Keratinocyte (primary cell): ENCODE data around the gene HOXC9. TPM values are rescaled to one million over a fixed set of nuclear protein-coding genes. Genes with fewer than 3 reads are reported as not detected.

ENCODE experiments used
- DNase-seq: peaks from one replicate; pipeline ENCODE4 v3.0.0-alpha.2; 2011; ENCODE audit warnings: low read depth, missing footprints, low spot score
- FAIRE-seq: peaks from 2 replicates; lab custom pipeline; 2011; peaks lifted over from hg19 to GRCh38; lab: Jason Lieb, UNC
- H2AFZ ChIP-seq: 2 replicates; pipeline ENCODE4 v1.6.0; 2012; ENCODE audit warnings: low read length, control low read depth, inconsistent platforms; ENCODE audit not compliant: control insufficient read depth
- H3K27ac ChIP-seq: 2 replicates; pipeline ENCODE4 v1.5.1; 2011; ENCODE audit warnings: low read length; ENCODE audit not compliant: control insufficient read depth, insufficient read depth
- H3K27me3 ChIP-seq: 3 replicates; pipeline ENCODE4 v1.6.0; 2011; ENCODE audit warnings: low read length; ENCODE audit not compliant: control insufficient read depth, insufficient read depth; ENCODE audit errors: extremely low read depth
- H3K36me3 ChIP-seq, 2 experiments: 2 replicates in 1 of 2; 3 replicates in 1 of 2; pipeline ENCODE4 v1.5.1; 2011; ENCODE audit warnings: low read length in 2 of 2, mild to moderate bottlenecking in 1 of 2; ENCODE audit not compliant: control insufficient read depth in 2 of 2, insufficient read depth in 2 of 2; ENCODE audit errors: extremely low read depth in 1 of 2
- H3K4me1 ChIP-seq: 3 replicates; pipeline ENCODE4 v1.5.1; 2011; ENCODE audit warnings: low read length; ENCODE audit not compliant: control insufficient read depth, insufficient read depth; ENCODE audit errors: extremely low read depth
- H3K4me2 ChIP-seq: 3 replicates; pipeline ENCODE4 v1.6.0; 2011; ENCODE audit warnings: low read depth, low read length; ENCODE audit not compliant: control insufficient read depth, insufficient read depth; ENCODE audit errors: extremely low read depth
- H3K4me3 ChIP-seq, 3 experiments: fragments of 200-600 bp in 1 of 3; sonication (generic) in 1 of 3; 2 replicates in 2 of 3; 3 replicates in 1 of 3; pipeline ENCODE4 v1.5.1; 2011 to 2016; ENCODE audit warnings: low read length in 3 of 3, mild to moderate bottlenecking in 3 of 3, control low read depth in 2 of 3, inconsistent platforms in 1 of 3, low read depth in 1 of 3, mixed read lengths in 1 of 3, mixed run types in 1 of 3, moderate library complexity in 1 of 3; ENCODE audit not compliant: control insufficient read depth in 2 of 3, insufficient read depth in 2 of 3; ENCODE audit errors: extremely low read depth in 1 of 3
- H3K79me2 ChIP-seq: 2 replicates; pipeline ENCODE4 v1.6.0; 2012; ENCODE audit warnings: low read length; ENCODE audit not compliant: control insufficient read depth, insufficient read depth
- H3K9ac ChIP-seq: 3 replicates; pipeline ENCODE4 v1.6.0; 2011; ENCODE audit warnings: low read length; ENCODE audit not compliant: control insufficient read depth, insufficient read depth; ENCODE audit errors: extremely low read depth
- H3K9me1 ChIP-seq: 3 replicates; pipeline ENCODE4 v1.6.0; 2011; ENCODE audit warnings: low read length; ENCODE audit not compliant: control insufficient read depth, insufficient read depth; ENCODE audit errors: extremely low read depth
- H3K9me3 ChIP-seq: 2 replicates; pipeline ENCODE4 v1.5.1; 2012; ENCODE audit warnings: low read depth, low read length; ENCODE audit not compliant: control insufficient read depth
- H4K20me1 ChIP-seq: 3 replicates; pipeline ENCODE4 v1.6.0; 2011; ENCODE audit warnings: low read length; ENCODE audit not compliant: control insufficient read depth, insufficient read depth; ENCODE audit errors: extremely low read depth
- EZH2 ChIP-seq: IDR thresholded peaks from one replicate; pipeline ENCODE4 v1.6.1; 2012; ENCODE audit warnings: inconsistent platforms, mild to moderate bottlenecking, low read length, moderate library complexity
- dilution Hi-C: fragments of 300-500 bp; cut with MboI; formaldehyde crosslinking; loops from one replicate; pipeline ENCODE4 v1.7.0; 2020; ENCODE audit warnings: low sequenced_read_pairs; ENCODE audit not compliant: extremely low pct_ligation_motif_present
- polyA plus RNA-seq, 5 experiments: library from polyadenylated mRNA; depleted of rRNA in 3 of 5; stranded (reverse) in 3 of 5; stranded (forward) in 1 of 5; unstranded in 1 of 5; fragments of >200 nt; gene quantifications; 1 replicate in 1 of 5; 2 replicates in 3 of 5; 3 replicates in 1 of 5; pipeline versions ENCODE4 v1.2.1 to v1.2.3, GENCODE V29; 2011 to 2012; ENCODE audit warnings: missing spikeins in 2 of 5, low read depth in 1 of 5, low replicate concordance in 1 of 5
- TF ChIP-seq, protein P1 (sequence below), 3 experiments: IDR thresholded peaks in 1 of 3; conservative IDR thresholded peaks in 1 of 3; optimal IDR thresholded peaks in 1 of 3; 2 replicates in 2 of 3; 3 replicates in 1 of 3; pipeline versions ENCODE3 to v1.5.1; 2011; ENCODE audit warnings: low read length in 3 of 3, mild to moderate bottlenecking in 3 of 3, moderate library complexity in 2 of 3, control low read depth in 1 of 3, inconsistent platforms in 1 of 3; ENCODE audit not compliant: insufficient read depth in 2 of 3; ENCODE audit errors: extremely low read depth in 1 of 3

The HOXC9 gene
- polyA plus RNA-seq, 1 donor (not counting 4 experiments of a cell fraction or from before 2014, with no cell fraction given) = 1.8 TPM

DNA sequence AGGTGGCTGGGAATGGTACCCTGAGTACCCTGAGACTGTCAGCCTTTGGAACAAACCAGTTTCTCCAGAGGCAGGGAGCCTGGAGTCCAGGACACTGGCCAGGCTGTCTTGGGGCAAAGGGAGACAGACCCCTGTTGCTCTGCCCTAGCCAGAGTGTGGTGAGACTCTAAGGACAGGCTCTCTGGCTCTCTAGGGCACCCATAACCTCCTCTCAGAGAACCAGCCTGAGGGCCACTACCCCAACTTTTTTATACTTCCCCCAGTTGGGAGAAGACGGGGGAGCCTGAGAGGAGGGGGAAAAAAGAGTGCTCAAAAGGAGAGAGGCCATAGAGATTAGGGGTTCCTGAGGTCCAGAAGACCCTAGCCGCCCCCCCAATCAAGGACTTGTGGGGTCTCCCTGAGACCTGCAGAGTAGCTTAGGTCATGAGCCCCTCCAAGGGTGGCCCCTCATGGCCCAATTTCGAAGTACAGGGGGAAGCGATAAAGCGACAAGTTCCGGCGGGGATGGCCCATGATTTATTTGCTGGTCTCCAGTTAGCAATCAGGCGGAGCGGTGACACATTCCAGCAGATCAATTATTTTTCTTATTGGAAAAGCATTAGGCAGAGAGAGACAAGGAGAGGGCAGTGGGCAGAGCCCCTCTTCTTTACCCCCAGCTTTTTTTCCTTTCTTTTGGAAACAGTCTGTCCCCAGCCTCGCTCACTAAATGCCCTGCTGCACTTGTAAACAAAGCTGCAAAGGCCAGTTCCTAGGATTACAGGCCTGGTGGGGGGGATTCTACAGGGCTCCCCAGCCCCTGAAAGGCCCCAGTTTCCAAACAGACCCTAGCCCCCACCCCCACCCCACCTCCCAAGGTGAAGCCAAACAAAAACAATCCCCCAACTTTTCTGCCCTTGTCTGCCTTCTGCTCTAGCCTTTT is 10.4 kb downstream of the HOXC9 start:
- Histone ChIP-seq H3K9me3 (no peaks in the 10 kb centered on the region), H3K9ac (peak overlapping the region; percentile 80), H4K20me1 (no peaks in the 10 kb centered on the region), H2AFZ (no peak overlapping the region), H3K4me1 (peaks cover 16% of the 10 kb centered on the region), H3K4me3 (peak overlapping the region in 1 of 3 experiments; percentile 19), H3K36me3 (no peaks in the 10 kb centered on the region), H3K27me3 (no peaks in the 10 kb centered on the region), H3K4me2 (peak overlapping the region; percentile 79), H3K79me2 (peaks cover 32% of the 10 kb centered on the region), H3K9me1 (no peaks in the 10 kb centered on the region), H3K27ac (no peak overlapping the region)
- no peak for DNase-seq
- TF ChIP-seq, protein P1, sequence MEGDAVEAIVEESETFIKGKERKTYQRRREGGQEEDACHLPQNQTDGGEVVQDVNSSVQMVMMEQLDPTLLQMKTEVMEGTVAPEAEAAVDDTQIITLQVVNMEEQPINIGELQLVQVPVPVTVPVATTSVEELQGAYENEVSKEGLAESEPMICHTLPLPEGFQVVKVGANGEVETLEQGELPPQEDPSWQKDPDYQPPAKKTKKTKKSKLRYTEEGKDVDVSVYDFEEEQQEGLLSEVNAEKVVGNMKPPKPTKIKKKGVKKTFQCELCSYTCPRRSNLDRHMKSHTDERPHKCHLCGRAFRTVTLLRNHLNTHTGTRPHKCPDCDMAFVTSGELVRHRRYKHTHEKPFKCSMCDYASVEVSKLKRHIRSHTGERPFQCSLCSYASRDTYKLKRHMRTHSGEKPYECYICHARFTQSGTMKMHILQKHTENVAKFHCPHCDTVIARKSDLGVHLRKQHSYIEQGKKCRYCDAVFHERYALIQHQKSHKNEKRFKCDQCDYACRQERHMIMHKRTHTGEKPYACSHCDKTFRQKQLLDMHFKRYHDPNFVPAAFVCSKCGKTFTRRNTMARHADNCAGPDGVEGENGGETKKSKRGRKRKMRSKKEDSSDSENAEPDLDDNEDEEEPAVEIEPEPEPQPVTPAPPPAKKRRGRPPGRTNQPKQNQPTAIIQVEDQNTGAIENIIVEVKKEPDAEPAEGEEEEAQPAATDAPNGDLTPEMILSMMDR (optimal IDR thresholded peaks at IDR 0.05 in 1 of 3, IDR thresholded peaks at IDR 0.05 in 1 of 3, conservative IDR thresholded peaks at IDR 0.05 in 1 of 3; ENCODE audit: extremely low read depth in 1 of 3, insufficient read depth in 2 of 3, low read length in 3 of 3) = no peak
- dilution Hi-C loops = no loop called here
- FAIRE-seq = no peak

DNA sequence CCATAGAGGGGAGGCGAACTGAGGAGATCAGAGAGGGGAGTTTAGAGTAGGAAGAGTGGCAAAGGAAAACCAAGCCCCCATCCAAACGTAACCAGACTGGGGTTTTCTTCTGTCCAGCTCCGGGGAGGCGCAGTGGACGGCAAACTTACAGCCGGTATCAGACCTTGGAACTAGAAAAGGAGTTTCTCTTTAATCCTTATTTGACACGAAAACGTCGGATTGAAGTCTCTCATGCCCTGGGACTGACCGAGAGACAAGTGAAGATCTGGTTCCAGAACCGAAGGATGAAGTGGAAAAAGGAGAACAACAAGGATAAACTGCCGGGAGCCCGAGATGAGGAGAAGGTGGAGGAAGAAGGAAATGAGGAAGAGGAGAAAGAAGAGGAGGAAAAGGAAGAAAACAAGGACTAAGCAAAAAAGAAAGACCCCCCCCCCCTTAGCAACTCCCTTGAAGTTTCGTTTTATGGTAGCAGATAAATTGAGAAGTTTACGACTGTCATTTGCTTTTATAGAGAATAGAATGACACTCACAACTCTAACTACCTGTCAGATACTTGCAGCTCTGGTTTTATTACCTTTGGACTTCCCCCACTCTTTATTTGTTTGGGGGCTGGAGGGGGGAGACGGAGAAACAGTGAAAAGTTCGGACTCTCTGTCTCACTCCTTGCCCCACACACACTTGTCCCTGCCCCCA is 11.2 kb downstream of the HOXC9 start:
- H3K27me3 ChIP-seq = no peaks in the 10 kb centered on the region
- peaks cover 35% of the 10 kb centered on the region for H3K79me2 ChIP-seq
- TF ChIP-seq, protein P1 (optimal IDR thresholded peaks at IDR 0.05 in 1 of 3, IDR thresholded peaks at IDR 0.05 in 1 of 3, conservative IDR thresholded peaks at IDR 0.05 in 1 of 3; ENCODE audit: extremely low read depth in 1 of 3, insufficient read depth in 2 of 3, low read length in 3 of 3) = no peak
- TF ChIP-seq EZH2 = no peak

More for the DNA sequence above, 11.2 kb downstream of the HOXC9 start:
- Histone ChIP-seq H3K4me2 (no peak overlapping the region), H3K9me1 (no peaks in the 10 kb centered on the region), H4K20me1 (no peaks in the 10 kb centered on the region), H3K9me3 (no peaks in the 10 kb centered on the region), H3K4me1 (peaks cover 20% of the 10 kb centered on the region), H2AFZ (no peak overlapping the region), H3K4me3 (no peak overlapping the region), H3K36me3 (no peaks in the 10 kb centered on the region), H3K9ac (no peak overlapping the region), H3K27ac (no peak overlapping the region)
- peak; percentile 5 for FAIRE-seq
- no peak for DNase-seq
- dilution Hi-C loops = no loop called here
